ENCODE results near the gene ITPR1.

The ITPR1 gene

GRCh38 chr3:4595710-4596113 lies 102.6 kb downstream of the ITPR1 start (continued):
- TF ChIP-seq INSM2 (tag by site-specific recombination; IDR thresholded peaks at IDR 0.05) (peak; percentile 66; the same call in 1 of the 2 replicates), ZNF398 (tag by site-specific recombination; IDR thresholded peaks at IDR 0.05) (0 out of 2 replicates have a peak, but pooled peaks have one; percentile 6), ZNF184 (tag by site-specific recombination; IDR thresholded peaks at IDR 0.05) (0 out of 2 replicates have a peak, but pooled peaks have one; percentile 5), ZNF791 (tag by site-specific recombination; IDR thresholded peaks at IDR 0.05) (no peak), ZNF513 (tag by site-specific recombination; IDR thresholded peaks at IDR 0.05) (peak; percentile 56), KLF10 (tag by site-specific recombination; IDR thresholded peaks at IDR 0.05) (peak; percentile 79), ZNF544 (tag by site-specific recombination; IDR thresholded peaks at IDR 0.05) (no peak), ZBTB44 (tag by site-specific recombination; IDR thresholded peaks at IDR 0.05) (peak; percentile 68), PATZ1 (tag by site-specific recombination; IDR thresholded peaks at IDR 0.05) (peak; percentile 75), OSR2 (tag by site-specific recombination; IDR thresholded peaks at IDR 0.05) (peak; percentile 66), GLI2 (tag by site-specific recombination; IDR thresholded peaks at IDR 0.05; ENCODE audit: borderline replicate concordance, low read depth) (0 out of 2 replicates have a peak, but pooled peaks have one; percentile 11), ZBTB10 (tag by site-specific recombination; IDR thresholded peaks at IDR 0.05) (no peak), EGR2 (tag by site-specific recombination; IDR thresholded peaks at IDR 0.05; ENCODE audit: low read depth) (peak; percentile 84)

GRCh38 chr3:4596612-4597011 lies 103.5 kb downstream of the ITPR1 start:
- H3K9me3 ChIP-seq (ENCODE audit: control insufficient read depth, insufficient read depth, low read depth, low read length): no peaks in the 10 kb centered on the region
- no peak overlapping the region for H3K4me3 ChIP-seq (ENCODE audit: low read depth, low read length)
- ChIA-PET POLR2A (interaction anchor here (1.5 kb wide), 1 partner anchor 104 kb away, joined by 5 read pairs; the partner anchor contains the start of gene ITPR1), CTCF (interaction anchor here (0.8 to 1.7 kb wide), 2 partner anchors 19 to 37 kb away, joined by 3 to 6 read pairs; no protein-coding TSS in a partner anchor)
- peaks cover 22% of the 10 kb centered on the region for H3K4me1 ChIP-seq (ENCODE audit: control insufficient read depth, insufficient read depth, low read length)
- H3K36me3 ChIP-seq (ENCODE audit: control insufficient read depth in 2 of 2, insufficient read depth in 1 of 2, low read length in 2 of 2): no peaks in the 10 kb centered on the region
- no peak overlapping the region for H3K27ac ChIP-seq (ENCODE audit: extremely low read depth, low read depth, low read length)
- TF ChIP-seq ZNF580 (tag by site-specific recombination; IDR thresholded peaks at IDR 0.05): peak; percentile 18; the same call in 1 of the 2 replicates
- TF ChIP-seq ZBTB44 (tag by site-specific recombination; IDR thresholded peaks at IDR 0.05): peak; percentile 28; the same call in 1 of the 2 replicates
- 0 out of 2 replicates have a peak, but pooled peaks have one; percentile 5 for TF ChIP-seq ZNF18 (tag by site-specific recombination; IDR thresholded peaks at IDR 0.05)
- no peak for TF ChIP-seq PRDM1 (tag by site-specific recombination; IDR thresholded peaks at IDR 0.05)
- no peak for TF ChIP-seq SP3 (tag by site-specific recombination; IDR thresholded peaks at IDR 0.05)
- peak; percentile 56 for TF ChIP-seq GLIS1 (tag by site-specific recombination; IDR thresholded peaks at IDR 0.05)
- TF ChIP-seq ZNF114 (tag by site-specific recombination; IDR thresholded peaks at IDR 0.05): no peak
- TF ChIP-seq ZNF701 (tag by site-specific recombination; IDR thresholded peaks at IDR 0.05): no peak

Data from HEK293 (cell line).